ENCODE data around the gene TAS2R13. TPM values are rescaled to one million over a fixed set of nuclear protein-coding genes. Genes with fewer than 3 reads are reported as not detected.

TAS2R13 gene, protein sequence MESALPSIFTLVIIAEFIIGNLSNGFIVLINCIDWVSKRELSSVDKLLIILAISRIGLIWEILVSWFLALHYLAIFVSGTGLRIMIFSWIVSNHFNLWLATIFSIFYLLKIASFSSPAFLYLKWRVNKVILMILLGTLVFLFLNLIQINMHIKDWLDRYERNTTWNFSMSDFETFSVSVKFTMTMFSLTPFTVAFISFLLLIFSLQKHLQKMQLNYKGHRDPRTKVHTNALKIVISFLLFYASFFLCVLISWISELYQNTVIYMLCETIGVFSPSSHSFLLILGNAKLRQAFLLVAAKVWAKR
- total RNA-seq, result 1.4 TPM

DNA sequence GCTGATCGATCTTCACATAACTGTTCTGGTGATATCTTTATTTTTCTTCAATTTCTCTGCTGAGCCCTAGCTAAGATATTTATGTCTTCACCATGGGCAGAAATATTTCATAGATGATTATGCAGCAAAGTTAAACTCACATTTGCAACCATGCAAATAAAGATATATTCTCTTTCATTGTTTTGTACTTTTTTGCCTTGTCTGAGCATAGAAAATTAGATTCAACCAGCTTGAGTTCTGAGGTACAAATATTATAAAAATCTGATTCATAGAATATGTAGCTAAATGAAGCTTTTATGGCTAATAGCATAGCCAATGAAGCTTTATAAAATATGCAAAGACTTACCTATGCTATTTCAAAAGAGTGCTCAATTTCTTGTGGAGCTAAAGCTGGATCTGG lies at the start of gene TAS2R13:
TSS of gene TAS2R13 (minus strand) at position 101 of the 400 bp plus-strand sequence. CDS start 264 bp downstream, outside the sequence.
- Histone ChIP-seq H3K27me3 (no peaks in the 10 kb centered on the region), H3K4me1 (no peaks in the 10 kb centered on the region), H3K27ac (no peak within 1 kb of the TSS), H3K9me3 (peaks cover 0 to 21% of the 10 kb centered on the region in 2 donors), H3K4me3 (no peak within 1 kb of the TSS), H3K36me3 (peaks cover 0 to 3% of the 10 kb centered on the region in 2 donors)
- intact Hi-C loops (cut with DNase I), result no loop called here
- TF ChIP-seq, protein P1, sequence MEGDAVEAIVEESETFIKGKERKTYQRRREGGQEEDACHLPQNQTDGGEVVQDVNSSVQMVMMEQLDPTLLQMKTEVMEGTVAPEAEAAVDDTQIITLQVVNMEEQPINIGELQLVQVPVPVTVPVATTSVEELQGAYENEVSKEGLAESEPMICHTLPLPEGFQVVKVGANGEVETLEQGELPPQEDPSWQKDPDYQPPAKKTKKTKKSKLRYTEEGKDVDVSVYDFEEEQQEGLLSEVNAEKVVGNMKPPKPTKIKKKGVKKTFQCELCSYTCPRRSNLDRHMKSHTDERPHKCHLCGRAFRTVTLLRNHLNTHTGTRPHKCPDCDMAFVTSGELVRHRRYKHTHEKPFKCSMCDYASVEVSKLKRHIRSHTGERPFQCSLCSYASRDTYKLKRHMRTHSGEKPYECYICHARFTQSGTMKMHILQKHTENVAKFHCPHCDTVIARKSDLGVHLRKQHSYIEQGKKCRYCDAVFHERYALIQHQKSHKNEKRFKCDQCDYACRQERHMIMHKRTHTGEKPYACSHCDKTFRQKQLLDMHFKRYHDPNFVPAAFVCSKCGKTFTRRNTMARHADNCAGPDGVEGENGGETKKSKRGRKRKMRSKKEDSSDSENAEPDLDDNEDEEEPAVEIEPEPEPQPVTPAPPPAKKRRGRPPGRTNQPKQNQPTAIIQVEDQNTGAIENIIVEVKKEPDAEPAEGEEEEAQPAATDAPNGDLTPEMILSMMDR (IDR thresholded peaks at IDR 0.05), result no peak
- DNase-seq (ENCODE audit: low spot score in 2 of 2), result no peak

DNA sequence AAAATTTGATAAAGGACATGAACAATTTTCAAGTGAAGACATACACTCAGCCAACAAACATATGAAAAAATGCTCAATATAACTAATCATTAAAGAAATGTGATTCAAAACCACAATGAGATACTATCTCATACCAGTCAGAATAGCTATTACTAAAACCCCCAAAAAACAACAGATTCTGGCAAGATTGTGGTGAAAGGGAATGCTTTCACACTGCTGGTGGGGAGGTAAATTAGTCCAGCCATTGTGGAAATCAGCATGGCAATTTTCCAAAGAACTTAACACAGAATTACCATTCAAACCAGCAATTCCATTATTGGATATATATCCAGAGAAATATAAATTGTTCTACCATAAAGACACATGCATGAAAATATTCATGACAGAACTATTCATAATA lies 48.4 kb upstream of the TAS2R13 start:
- intact Hi-C loops (cut with DNase I), result no loop called here
- Histone ChIP-seq H3K36me3 (no peaks in the 10 kb centered on the region), H3K27ac (no peak overlapping the region), H3K27me3 (no peaks in the 10 kb centered on the region), H3K4me1 (no peaks in the 10 kb centered on the region), H3K4me3 (no peak overlapping the region), H3K9me3 (peaks cover 0 to 28% of the 10 kb centered on the region in 2 donors)
- DNase-seq (ENCODE audit: low spot score in 2 of 2), result no peak
- TF ChIP-seq, protein P1 (IDR thresholded peaks at IDR 0.05), result no peak

- intact Hi-C loops (cut with DNase I), result no loop called here
- Histone ChIP-seq H3K27me3 (no peaks in the 10 kb centered on the region), H3K4me3 (no peak overlapping the region), H3K9me3 (peaks cover 0 to 28% of the 10 kb centered on the region in 2 donors), H3K36me3 (no peaks in the 10 kb centered on the region), H3K27ac (no peak overlapping the region), H3K4me1 (no peaks in the 10 kb centered on the region)
- TF ChIP-seq, protein P1 (IDR thresholded peaks at IDR 0.05), result no peak
- no peak for DNase-seq (ENCODE audit: low spot score in 2 of 2)
Observed at GRCh38 chr12:10956085-10956484, 46.7 kb upstream of the TAS2R13 start.

DNA sequence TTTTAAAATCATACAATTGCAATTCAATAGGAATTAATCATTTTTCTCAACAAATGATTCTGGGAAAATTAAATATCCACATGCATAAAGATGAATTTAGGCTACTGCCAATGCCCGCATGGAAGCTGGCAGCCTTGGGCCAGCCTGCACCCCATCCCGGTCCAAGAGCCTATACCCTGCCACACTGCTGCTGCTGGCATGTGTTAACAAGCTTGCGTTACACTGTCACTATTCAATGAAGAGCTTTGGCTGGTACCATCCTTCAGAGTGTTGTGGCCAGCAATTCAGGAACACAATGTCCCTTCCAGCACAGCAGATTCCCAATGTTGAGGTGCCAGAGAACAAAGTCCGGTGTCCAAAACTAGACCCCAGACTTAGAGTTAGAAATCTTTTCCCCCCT lies 43.3 kb upstream of the TAS2R13 start:
- intact Hi-C loops (cut with DNase I), result no loop called here
- Histone ChIP-seq H3K27ac (peak overlapping the region in 1 of 2 donors; percentile 9), H3K9me3 (peaks cover 0 to 28% of the 10 kb centered on the region in 2 donors), H3K4me3 (no peak overlapping the region), H3K27me3 (no peaks in the 10 kb centered on the region), H3K4me1 (no peaks in the 10 kb centered on the region), H3K36me3 (no peaks in the 10 kb centered on the region)
- TF ChIP-seq, protein P1 (IDR thresholded peaks at IDR 0.05), result no peak
- no peak for DNase-seq (ENCODE audit: low spot score in 2 of 2)

GRCh38 chr12:10943167-10943566 lies 33.8 kb upstream of the TAS2R13 start:
- no peak for DNase-seq (ENCODE audit: low spot score in 2 of 2)
- Histone ChIP-seq H3K27me3 (no peaks in the 10 kb centered on the region), H3K36me3 (no peaks in the 10 kb centered on the region), H3K9me3 (no peaks in the 10 kb centered on the region), H3K27ac (no peak overlapping the region), H3K4me1 (no peaks in the 10 kb centered on the region), H3K4me3 (no peak overlapping the region)
- intact Hi-C loops (cut with DNase I), result no loop called here
- TF ChIP-seq, protein P1 (IDR thresholded peaks at IDR 0.05), result no peak
